GM13976 (cell line): Measurements from ENCODE around the gene MAP3K13.

ENCODE experiments used
- DNase-seq: peaks from one replicate; pipeline ENCODE4 v3.0.0; 2012; ENCODE audit warnings: low spot score
- in situ Hi-C: fragments of 300-500 bp; cut with MboI; formaldehyde crosslinking; loops from one replicate; pipeline ENCODE4 v1.12.0; 2022; ENCODE audit warnings: low sequenced_read_pairs, mixed read lengths, inconsistent platforms; ENCODE audit not compliant: unreplicated experiment
- TF ChIP-seq, protein P1 (sequence below): IDR thresholded peaks from 2 replicates; pipeline ENCODE4 v1.5.1; 2012; ENCODE audit warnings: borderline replicate concordance, mild to moderate bottlenecking; ENCODE audit not compliant: insufficient read depth; ENCODE audit errors: extremely low read depth, missing control alignments, control extremely low read depth

MAP3K13 gene

DNA sequence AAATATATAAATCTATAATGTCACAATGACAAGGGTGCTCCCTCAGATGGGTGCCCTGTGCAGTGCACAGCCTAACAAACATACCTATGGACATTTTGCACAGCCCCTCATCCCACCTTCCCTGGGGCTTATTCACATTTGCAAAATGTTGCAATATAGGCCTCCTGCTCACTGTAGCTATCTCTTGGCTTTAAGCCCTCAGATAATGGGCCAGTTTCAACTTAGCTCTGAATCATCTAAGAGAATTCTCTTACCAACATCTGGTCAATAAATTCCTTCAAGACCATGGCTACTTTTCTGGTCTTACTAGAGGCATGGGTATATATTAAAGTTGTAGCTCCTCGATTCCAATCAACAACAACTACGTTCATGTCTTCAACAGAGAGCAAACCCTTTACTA lies 171.6 kb downstream of the MAP3K13 start:
- DNase-seq: no peak
- TF ChIP-seq, protein P1, sequence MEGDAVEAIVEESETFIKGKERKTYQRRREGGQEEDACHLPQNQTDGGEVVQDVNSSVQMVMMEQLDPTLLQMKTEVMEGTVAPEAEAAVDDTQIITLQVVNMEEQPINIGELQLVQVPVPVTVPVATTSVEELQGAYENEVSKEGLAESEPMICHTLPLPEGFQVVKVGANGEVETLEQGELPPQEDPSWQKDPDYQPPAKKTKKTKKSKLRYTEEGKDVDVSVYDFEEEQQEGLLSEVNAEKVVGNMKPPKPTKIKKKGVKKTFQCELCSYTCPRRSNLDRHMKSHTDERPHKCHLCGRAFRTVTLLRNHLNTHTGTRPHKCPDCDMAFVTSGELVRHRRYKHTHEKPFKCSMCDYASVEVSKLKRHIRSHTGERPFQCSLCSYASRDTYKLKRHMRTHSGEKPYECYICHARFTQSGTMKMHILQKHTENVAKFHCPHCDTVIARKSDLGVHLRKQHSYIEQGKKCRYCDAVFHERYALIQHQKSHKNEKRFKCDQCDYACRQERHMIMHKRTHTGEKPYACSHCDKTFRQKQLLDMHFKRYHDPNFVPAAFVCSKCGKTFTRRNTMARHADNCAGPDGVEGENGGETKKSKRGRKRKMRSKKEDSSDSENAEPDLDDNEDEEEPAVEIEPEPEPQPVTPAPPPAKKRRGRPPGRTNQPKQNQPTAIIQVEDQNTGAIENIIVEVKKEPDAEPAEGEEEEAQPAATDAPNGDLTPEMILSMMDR: no peak
- in situ Hi-C loops: no loop called here

GRCh38 chr3:185537369-185537970 lies 174.5 kb downstream of the MAP3K13 start:
- TF ChIP-seq, protein P1: no peak
- in situ Hi-C loops: no loop called here
- peak; percentile 83 for DNase-seq
